ENCODE data around the gene TLL1. TPM values are rescaled to one million over a fixed set of nuclear protein-coding genes. Genes with fewer than 3 reads are reported as not detected.

The TLL1 gene
- total RNA-seq, 1 experiment from 2014 or later: not detected

- no peaks in the 10 kb centered on the region for H3K4me1 Mint-ChIP-seq
- H3K79me2 ChIP-seq (ENCODE audit: insufficient read depth, low read length): no peaks in the 10 kb centered on the region
- H3K79me1 ChIP-seq (ENCODE audit: insufficient read depth, low read depth, low read length, poor library complexity, severe bottlenecking): no peaks in the 10 kb centered on the region
- no peak overlapping the region for H3K23ac ChIP-seq (ENCODE audit: insufficient read length, low read depth, low read length)
- no peak for TF ChIP-seq CTCF (conservative IDR thresholded peaks at IDR 0.05)
- no peak overlapping the region for H2BK12ac ChIP-seq (ENCODE audit: insufficient read length, low read depth, low read length)
- no peak overlapping the region for H3K27ac Mint-ChIP-seq
- no peak overlapping the region for H2BK5ac ChIP-seq (ENCODE audit: insufficient read length, low read length)
- H2BK120ac ChIP-seq (ENCODE audit: low read depth, low read length, poor library complexity, severe bottlenecking): no peak overlapping the region
- H3K56ac ChIP-seq (ENCODE audit: insufficient read length, low read depth, low read length): no peak overlapping the region
- H3K14ac ChIP-seq (ENCODE audit: insufficient read depth, low read length): no peak overlapping the region
- H2BK20ac ChIP-seq (ENCODE audit: low read depth, low read length, poor library complexity, severe bottlenecking): no peak overlapping the region
- H4K8ac ChIP-seq (replicated peaks; ENCODE audit: insufficient read length, low read depth, low read length): no peak overlapping the region
- no peaks in the 10 kb centered on the region for H4K20me1 ChIP-seq (ENCODE audit: control insufficient read depth, insufficient read depth, insufficient read length)
- no peak overlapping the region for H2AFZ ChIP-seq (ENCODE audit: low read length)
- WGBS (ENCODE audit: extremely low coverage, insufficient read length, low lambda C conversion rate): no CpG with 5 or more reads among the region's 6 CpGs
- no peaks in the 10 kb centered on the region for H3K27me3 Mint-ChIP-seq (ENCODE audit: low read depth)
- no peak overlapping the region for H2AK5ac ChIP-seq (ENCODE audit: insufficient read length, low read length)
- H3K9me3 Mint-ChIP-seq: no peaks in the 10 kb centered on the region
- H3K9ac ChIP-seq (ENCODE audit: extremely low read depth, insufficient read length, low read length): no peak overlapping the region
- H3K4ac ChIP-seq (ENCODE audit: low read depth, low read length): no peak overlapping the region
- H3K36me3 Mint-ChIP-seq (ENCODE audit: insufficient read depth in 1 of 3, low read depth in 3 of 3): no peaks in the 10 kb centered on the region
- H3K4me3 Mint-ChIP-seq: no peak overlapping the region
- no peak overlapping the region for H3K18ac ChIP-seq (ENCODE audit: insufficient read length, low read depth, low read length)
- H3K27me3 ChIP-seq (ENCODE audit: insufficient read depth, low read length): no peaks in the 10 kb centered on the region
- H3K27ac ChIP-seq (ENCODE audit: insufficient read length, low read depth, low read length): no peak overlapping the region
- no peaks in the 10 kb centered on the region for H3K23me2 ChIP-seq (ENCODE audit: insufficient read length, low read depth, low read length, poor library complexity, severe bottlenecking)
- no peak overlapping the region for H4K5ac ChIP-seq (ENCODE audit: insufficient read length, low read depth, low read length)
- no peak overlapping the region for H3K4me2 ChIP-seq (ENCODE audit: insufficient read depth, insufficient read length, low read length)
- no peak overlapping the region for H3T11ph ChIP-seq (ENCODE audit: low read length)
- no peaks in the 10 kb centered on the region for H3K4me1 ChIP-seq (ENCODE audit: insufficient read depth, low read length)
- no peak overlapping the region for H4K91ac ChIP-seq (ENCODE audit: insufficient read length, low read depth, low read length)
- H3K9me3 ChIP-seq (ENCODE audit: control insufficient read depth, low read depth, low read length): no peaks in the 10 kb centered on the region
- DNase-seq: no peak
- no peak overlapping the region for H2BK15ac ChIP-seq (ENCODE audit: low read depth, low read length)
Observed at GRCh38 chr4:166140951-166141350, 267.9 kb downstream of the TLL1 start.
